ENCODE data around the gene UNG.
"Not testable (repeated sequence)": the region's sequence is repeated elsewhere in the genome, so short reads cannot be mapped to it uniquely, and the experiment has no call there.

The UNG gene

DNA sequence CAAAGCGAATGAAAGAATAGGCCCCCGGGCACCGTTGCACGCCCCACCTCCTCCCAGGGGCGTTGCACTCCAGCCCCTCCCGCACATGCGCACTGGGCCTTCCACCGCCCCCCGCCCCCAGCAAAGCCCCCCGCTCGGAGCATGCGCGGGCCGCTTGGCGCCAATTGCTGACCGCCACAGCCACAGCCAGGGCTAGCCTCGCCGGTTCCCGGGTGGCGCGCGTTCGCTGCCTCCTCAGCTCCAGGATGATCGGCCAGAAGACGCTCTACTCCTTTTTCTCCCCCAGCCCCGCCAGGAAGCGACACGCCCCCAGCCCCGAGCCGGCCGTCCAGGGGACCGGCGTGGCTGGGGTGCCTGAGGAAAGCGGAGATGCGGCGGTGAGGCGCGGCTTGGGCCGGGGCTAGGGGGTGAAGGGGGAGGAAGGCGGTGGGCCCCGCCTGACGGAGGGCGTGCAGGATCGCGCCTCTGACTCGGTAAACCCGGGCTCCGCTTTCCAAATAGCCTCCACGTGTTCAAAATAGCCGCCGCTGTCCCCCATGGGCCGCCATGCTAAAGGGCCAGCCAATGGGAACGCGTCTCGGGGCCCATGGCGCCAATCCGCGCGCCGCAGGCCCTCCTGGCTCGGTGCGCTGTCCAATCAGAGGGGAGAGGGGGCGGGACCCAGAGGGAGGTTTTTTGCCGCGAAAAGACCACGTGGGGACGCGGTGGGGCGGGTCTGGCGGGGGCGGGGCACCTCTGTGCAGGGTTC is at the start of gene UNG:
UNG (plus strand) TSS at position 163 of the 748 bp plus-strand sequence; CDS start at position 246, 83 bp downstream.
- peak; percentile 94 to 95 for DNase-seq (ENCODE audit: low read depth in 2 of 2)

DNA sequence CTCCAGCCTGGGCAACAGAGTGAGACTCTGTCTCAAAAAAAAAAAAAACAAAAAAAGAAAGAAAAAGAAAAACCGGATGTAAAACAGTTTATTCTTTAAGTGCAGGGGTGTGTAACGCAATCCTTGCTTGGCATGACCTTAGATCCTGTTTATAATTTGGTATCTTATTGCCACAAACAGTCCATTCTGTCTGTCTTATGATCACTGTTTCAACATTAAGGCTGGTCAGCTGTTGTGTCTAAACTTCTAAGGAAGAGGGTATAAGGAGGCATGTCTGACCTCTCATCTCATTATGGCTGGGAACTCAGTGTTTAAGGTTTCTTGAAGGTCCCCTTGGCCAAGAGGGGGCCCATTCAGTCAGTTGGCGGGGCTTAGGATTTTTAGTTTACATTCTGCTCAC is 48.7 kb upstream of the UNG start:
- not testable (repeated sequence) for DNase-seq (ENCODE audit: low read depth in 2 of 2)

DNA sequence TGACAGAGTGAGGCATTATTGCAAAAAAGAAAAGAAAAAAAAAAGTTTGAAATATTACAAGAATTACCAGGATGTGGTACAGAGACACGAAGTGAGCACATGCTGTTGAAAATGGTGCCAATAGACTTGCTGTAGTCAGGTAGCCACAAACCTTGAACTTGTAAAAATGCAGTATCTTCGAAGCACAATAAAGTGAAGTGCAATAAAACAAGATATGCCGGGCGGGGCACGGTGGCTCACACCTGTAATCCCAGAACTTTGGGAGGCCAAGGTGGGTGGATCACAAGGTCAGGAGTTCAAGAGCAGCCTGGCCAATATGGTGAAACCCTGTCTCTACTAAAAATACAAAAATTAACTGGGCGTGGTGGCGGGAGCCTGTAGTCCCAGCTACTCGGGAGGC is 47.6 kb upstream of the UNG start:
- not testable (repeated sequence) for DNase-seq (ENCODE audit: low read depth in 2 of 2)

DNA sequence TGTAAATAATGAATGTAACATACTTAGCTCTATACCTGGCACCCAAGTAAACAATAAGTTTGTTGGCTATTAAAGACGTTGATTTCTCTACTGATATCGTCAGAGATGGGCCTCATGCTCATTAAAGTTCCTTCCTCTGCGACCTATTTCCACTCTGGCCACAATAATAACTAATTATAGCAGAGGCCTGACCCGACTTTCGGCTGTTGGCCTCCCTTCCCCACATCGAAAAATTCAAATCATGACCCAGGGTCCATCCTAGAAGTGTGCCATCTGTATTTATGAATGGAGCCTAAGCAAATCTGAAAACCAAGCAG is 45.3 kb upstream of the UNG start:
- no peak for DNase-seq (ENCODE audit: low read depth in 2 of 2)

DNA sequence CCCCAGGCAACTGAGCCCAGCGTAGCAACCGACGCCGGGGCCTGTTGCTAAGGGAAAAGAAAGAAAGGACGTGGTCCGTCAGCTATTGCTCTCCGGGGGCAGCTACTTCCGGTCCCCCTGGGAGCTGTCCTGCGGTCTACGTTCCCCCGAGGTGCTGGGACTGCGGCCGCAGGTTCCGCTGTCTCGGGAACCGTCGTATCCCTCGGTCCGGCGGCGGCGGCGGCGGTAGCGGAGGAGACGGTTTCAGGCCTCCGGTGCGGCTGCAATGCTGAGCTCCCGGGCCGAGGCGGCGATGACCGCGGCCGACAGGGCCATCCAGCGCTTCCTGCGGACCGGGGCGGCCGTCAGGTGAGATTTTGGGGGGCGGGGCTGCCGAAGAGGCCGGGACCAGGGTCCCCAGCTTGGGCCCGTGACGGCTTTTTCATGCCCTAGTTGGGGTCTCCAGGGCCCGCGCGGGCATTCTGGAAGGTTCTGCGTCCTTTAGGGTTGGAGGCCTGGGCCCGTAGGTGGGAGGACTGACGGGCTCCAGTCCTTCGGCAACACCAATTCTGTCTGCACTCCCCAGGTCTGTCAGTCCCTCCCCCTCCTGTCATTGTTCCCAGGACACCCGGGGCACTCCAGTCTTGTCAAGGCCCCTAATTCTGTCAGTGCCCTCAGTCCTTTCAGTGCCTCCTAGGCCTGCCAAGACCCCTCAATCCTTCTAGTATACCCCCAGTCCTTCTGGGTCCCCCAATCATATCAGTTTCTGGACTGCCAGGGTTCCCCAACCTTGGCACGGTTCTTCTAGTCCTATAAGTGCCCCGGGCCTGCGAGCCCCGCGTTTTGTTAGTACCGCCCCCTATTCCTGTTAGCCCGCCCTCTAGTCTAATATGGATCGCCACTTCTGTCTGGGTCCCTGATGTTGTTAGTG is 44.7 kb upstream of the UNG start, which contains the start of gene USP30:
USP30 (plus strand) TSS at position 163 of the 910 bp plus-strand sequence; CDS start at position 266, 103 bp downstream.
- peak; percentile 67 to 75 for DNase-seq (ENCODE audit: low read depth in 2 of 2)

DNA sequence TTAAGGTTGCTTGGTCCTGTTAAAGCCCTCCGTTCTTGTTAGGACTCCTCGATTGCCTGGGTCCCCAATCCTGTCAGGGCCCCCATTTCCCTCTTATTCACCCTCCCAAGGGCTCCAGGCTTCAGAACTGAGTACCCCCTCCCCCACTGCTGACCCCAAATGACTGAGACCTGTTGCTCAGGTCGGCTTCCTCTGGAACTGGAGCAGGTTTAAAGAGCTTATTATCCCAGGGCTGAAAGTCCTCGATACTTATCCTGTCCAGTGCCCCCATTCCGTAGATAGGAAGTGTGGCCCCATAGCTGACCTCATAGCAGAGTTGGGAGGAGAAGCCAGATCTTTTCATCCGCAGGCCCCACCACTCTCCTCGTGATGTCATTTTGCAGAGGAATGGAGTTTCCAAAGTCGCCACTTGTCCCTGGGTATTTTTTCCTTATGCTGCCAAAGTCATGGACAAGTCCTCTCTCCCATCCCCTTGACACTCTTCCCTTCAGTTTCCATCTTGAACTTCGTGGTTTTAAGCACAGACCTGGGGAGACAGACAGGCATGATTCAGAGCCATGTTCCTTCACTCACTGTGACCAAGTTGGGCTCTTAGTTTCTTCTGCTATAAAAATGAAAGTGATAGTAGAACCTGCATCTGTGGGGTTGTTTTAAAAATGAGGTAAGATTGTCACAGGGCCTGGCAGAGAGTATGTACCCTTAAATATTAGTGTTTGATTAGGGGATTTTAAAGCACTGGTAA is 43.8 kb upstream of the UNG start:
- no peak for DNase-seq (ENCODE audit: low read depth in 2 of 2)

DNA sequence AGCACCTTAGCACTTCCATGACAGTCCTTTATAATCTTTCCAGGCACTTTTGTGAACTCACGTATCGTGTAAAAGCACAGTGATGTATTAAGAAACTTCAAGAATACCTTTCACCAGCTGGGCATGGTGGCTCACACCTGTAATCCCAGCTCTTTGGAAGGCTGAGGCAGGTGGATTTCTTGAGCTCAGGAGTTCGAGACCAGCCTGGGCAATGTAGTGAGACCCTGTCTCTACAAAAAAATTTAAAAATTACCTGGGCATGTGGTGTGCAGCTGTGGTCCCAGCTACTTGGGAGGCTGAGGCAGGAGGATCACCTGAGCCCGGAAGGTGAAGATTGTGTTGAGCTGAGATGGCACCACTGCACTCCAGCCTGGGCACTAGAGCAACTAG is 43.3 kb upstream of the UNG start:
- DNase-seq (ENCODE audit: low read depth in 2 of 2): not testable (repeated sequence)

DNA sequence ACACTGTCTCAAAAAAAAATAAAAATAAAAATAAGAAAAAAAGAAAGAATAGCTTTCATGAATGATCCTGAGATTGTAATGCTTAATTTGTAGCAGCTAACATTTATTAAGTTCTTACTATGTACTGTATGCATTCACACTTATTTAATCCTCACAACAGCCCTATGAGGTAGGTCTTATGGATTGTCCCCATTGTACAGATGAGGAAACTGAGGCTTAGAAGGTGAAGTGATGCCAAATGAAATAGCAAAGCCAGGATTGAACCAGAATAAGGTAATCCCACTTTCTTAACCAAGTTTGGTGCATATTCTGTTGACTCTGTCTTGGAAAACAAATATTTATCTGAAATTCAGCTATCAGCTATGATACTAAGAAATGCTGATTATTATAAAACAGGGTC is 42.9 kb upstream of the UNG start:
- DNase-seq (ENCODE audit: low read depth in 2 of 2): no peak

DNA sequence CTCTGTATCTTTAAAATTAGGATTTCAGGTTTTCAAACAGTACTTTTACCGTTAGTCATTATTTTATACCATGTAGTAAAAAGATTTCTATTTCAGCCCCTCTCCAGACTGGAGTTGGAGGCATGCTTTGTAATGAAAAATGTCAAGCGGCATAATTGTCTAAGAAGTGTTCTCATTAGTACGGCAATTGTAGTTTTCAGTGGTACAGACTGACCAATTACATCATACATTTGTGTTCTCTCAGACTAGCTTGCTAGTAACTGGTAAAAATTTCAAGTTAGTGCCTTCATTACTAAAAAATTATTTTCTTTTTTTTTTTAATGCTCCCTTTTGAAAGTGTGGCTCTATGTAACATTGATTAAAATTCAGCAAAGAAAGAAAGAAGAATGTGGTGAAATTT is 40.5 kb upstream of the UNG start:
- no peak for DNase-seq (ENCODE audit: low read depth in 2 of 2)

DNA sequence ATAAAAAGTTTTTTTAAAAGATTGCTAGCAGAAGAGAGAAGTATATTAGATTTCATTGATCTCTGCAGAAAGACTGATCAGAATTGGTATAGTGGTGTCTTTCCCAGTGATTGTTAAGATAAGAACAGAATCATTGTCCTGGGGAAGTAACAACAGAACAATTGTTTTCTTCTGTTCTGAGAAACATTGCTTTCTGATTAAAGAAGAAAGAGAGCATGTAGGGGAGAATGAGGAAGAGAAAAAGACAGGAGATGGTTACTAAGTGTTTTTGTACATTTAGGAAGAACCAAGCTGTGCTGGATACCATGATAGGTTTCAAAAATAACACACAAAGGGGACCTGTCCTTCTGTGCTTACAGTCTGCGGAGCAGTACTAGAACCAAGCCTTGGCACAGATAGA is 40.0 kb upstream of the UNG start:
- DNase-seq (ENCODE audit: low read depth in 2 of 2): no peak

DNA sequence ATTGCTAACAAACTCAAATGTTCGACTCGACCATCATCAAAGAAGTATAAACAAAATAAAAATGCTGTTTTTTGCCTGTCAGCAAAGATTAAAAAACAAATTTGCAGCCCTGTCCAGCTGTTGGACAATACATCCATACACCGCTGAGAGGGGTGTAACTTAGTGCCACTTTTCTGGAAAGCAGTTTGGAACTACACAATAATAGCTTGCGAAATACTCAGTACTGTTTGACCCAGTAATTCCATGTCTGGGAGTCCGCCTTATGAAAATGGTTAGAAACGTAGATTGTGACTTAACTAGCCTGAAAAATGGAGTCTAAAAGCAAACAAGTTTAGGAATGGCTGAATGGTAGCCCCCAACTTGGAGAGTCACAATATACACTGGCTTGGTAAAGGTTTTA is 38.6 kb upstream of the UNG start:
- DNase-seq (ENCODE audit: low read depth in 2 of 2): no peak

DNA sequence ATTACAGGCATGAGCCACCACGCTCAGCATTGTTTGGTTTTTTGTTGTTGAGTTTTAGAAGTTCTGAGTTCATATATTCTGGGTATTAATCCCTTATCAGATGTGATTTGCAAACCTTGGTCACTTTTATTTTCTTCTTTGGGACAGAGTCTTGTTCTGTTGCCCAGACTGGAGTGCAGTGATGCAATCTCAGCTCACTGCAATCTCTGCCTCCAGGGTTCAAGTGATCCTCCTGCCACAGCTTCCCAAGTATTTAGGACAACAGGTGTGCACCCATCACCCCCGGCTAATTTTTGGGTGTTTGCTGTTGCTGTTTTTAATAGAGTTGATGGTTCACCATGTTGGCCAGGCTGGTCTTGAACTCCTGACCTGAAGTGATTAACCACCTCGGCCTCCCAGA is 33.3 kb upstream of the UNG start:
- no peak for DNase-seq (ENCODE audit: low read depth in 2 of 2)

DNA sequence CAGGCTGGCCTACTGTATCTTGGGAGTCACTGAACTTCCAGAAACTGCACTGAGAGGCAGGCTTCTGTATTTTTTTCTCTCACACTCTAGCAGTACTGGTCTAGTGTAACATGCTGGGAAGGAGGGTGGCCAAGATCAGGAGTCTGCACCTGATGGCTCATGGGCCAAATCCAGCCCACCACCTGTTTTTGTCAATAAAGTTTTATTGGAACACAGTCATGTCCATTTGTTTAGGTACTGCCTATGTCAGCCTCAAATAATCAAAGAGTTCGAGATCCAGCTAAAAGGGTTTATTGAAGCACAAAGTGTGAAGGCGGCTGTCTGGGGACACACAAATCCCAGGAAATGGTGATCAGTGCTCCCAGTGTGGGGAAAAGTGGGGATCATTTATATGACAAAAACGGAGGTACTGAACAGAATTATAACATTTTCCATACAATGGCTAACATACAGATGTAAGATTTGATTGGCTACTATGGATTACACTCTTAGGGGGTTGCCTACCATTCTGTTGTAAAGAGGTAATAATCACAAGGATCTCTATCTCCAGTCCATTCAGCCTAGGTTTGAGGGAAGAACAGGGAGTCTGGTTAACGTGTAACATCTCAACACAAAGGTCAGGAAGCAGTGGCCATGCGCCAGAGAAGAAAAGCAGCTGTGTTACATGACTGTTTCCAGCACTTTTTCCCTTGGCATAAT is 32.1 kb upstream of the UNG start:
- DNase-seq (ENCODE audit: low read depth in 2 of 2): no peak

DNA sequence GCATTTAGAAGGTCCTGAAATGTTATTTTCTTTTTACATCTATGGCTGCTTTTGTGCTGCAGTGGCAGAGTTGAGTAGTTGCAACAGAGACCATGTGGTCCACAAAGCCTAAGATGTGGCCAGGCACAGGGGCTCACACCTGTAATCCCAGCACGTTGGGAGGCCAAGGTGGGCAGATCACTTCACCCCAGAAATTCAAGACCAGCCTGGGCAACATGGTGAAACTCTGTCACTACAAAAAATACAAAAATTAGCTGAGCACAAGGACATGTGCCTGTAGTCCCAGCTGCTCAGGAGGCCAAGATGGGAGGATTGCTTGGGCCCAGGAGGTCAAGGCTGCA is 31.6 kb upstream of the UNG start:
- no peak for DNase-seq (ENCODE audit: low read depth in 2 of 2)

DNA sequence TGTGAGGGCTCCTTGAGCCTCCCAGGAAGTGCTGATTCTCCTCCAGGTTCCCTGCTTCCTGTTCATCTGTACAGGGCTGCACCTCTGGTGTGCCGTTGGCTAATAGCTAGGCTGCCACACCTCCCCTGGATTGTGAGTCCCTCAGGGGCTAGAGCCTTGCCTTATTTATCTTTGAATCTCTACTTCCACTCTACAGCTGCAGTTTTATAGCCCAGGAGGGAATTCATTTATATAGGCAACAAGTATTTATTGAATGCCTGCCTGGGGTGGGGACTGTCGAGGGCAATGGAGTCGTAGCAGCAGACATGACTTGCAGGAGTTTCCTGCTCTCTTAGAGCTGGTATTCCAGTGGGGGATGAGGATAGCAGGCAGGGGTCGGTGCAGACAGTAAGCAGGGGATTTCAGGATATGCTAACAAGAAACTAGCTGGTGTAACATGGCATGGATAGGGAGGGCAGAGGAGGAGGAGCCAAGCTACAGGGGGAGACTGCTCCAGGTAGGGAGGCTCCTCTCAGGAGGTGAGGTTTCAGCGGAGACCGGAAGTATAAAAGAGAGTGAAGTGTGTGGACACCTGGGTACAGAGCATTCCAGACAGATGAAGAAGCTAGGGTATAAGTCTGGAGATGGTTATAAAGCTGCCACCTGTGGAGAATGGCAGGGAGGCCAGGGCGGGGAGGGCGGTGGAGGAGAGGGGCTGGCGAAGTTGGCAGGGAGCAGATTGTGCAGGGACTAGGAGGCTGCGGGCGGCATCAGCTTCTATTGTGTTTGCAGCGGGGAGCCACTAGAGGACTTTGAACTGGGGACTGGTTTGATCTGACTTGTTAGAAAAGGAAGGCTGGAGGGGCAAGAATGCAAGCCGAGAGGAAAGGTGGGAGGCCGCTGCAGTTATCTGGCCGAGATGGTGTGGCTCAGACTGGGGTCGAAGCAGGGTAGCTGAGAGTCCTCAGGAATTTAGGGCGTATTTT is 27.8 kb upstream of the UNG start:
- no peak for DNase-seq (ENCODE audit: low read depth in 2 of 2)

DNA sequence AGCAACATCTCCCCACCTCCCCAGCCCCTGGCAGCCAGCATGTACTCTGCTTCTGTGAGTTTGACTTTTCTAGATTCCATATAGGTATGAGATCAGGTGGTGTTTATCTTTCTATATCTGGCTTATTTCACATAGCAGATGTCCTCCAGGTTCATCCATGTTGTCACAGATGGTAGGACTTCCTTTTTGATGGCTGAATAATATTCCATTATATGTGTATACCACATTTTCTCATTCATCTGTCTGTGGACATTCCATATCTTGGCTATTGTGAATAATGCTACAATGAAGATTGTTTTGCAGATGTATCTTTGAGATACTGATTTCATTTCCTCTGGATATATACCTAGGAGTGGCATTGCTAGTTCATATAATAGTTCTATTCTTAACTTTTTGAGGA is 22.5 kb upstream of the UNG start:
- DNase-seq (ENCODE audit: low read depth in 2 of 2): no peak

DNA sequence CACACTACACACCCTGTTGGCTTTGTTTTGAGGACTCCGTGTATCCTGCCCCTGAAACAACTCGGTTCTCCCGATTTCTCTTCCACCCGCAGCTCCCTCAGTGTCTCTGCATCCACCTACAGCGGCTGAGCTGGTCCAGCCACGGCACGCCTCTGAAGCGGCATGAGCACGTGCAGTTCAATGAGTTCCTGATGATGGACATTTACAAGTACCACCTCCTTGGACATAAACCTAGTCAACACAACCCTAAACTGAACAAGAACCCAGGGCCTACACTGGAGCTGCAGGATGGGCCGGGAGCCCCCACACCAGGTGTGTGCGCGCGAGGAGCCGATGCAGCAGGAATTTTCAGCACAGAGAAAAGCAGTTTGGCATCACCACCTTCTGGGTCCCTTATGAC is 14.6 kb upstream of the UNG start:
- DNase-seq (ENCODE audit: low read depth in 2 of 2): no peak

DNA sequence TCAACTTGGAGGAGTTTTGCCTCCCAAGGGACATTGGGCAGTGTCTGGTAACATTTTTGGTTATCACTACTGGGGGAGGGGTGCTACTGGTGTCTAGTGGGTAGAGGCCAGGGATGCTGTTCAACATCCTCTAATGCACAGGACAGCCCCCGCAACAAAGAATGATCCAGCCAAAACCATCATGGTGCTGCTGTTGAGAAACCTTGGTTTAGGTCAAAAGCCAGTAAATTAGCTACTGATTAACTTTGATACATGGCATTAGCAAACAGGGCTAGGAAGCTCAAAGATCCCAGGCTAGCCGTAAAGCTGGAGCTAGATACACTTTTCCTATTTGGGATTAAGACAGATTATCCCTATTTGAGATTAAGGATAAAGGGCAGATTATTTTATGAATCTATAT is 13.0 kb upstream of the UNG start:
- no peak for DNase-seq (ENCODE audit: low read depth in 2 of 2)

DNA sequence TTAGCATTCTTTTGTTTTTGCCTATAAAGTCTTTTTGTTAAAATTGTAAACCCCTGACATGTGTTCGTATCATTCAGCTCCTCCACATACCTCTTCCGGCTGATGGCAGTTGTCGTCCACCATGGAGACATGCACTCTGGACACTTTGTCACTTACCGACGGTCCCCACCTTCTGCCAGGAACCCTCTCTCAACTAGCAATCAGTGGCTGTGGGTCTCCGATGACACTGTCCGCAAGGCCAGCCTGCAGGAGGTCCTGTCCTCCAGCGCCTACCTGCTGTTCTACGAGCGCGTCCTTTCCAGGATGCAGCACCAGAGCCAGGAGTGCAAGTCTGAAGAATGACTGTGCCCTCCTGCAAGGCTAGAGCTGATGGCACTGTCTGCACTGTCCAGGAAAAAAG is 11.8 kb upstream of the UNG start:
- DNase-seq (ENCODE audit: low read depth in 2 of 2): no peak

DNA sequence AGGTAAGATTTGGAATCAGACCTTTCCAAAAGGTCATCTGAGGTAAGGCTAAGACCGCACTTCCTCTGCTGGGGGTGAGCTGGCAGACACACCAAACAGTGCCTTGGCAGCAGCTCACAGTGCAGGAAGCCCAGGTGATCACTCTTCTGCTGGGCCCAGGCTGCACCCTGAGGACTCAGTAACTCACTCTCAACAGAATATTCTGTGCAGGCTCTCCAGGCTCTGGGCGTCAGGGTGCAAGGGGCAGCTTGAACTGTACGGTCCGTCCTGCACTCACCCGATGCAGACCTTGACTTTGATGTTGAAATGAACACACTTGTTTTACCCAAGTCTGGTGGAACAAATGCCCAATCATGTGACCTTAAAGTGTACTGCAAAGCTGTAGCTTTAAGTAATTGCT is 10.1 kb upstream of the UNG start:
- no peak for DNase-seq (ENCODE audit: low read depth in 2 of 2)

DNA sequence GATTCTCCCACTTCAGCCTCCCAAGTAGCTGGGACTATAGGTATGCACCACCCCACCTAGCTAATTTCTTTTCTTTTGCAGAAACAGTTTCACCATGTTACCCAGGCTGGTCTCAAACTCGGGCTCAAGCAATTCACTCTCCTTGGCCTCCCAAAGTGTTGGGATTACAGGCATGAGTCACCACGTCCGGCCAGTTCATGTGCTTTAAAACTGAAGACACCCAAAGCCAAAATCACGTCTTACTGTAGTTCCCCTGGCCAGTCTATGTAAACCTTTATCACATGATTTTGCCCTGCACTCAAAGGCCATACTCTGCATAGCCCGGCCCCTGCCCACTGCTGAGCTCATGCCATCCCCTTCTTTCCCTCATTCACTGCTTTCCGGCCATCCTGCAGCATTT is 8.6 kb upstream of the UNG start:
- no peak for DNase-seq (ENCODE audit: low read depth in 2 of 2)

Measured in stimulated activated CD8-positive, alpha-beta memory T cell treated with anti-CD3 and anti-CD28 coated beads, Interleukin-7, amount 100 ng/mL, for 4 hours (primary cell).